Neural cell (in vitro differentiated cells): ENCODE results near the gene TMEM11. TPM values are rescaled to one million over a fixed set of nuclear protein-coding genes. Genes with fewer than 3 reads are reported as not detected.

Experiments
- H2AFZ ChIP-seq: fragments of 200-600, 300-800 bp; sonication (generic), shearing (Covaris generic); 2 replicates; pipeline ENCODE4 v1.6.0; 2014; ENCODE audit warnings: low read depth, mild to moderate bottlenecking, antibody characterized with exemption, low read length, moderate library complexity
- H3F3A ChIP-seq: fragments of 200-600 bp; shearing (Covaris generic); 2 replicates; pipeline ENCODE4 v1.6.1; 2016; ENCODE audit warnings: mild to moderate bottlenecking, moderate library complexity, mixed read lengths, antibody characterized with exemption, low read length; ENCODE audit not compliant: insufficient read depth, poor library complexity, severe bottlenecking
- H3K27ac ChIP-seq: fragments of 200-600, 300-800 bp; sonication (generic), shearing (Covaris generic); 2 replicates; pipeline ENCODE4 v1.5.1; 2014; ENCODE audit warnings: mild to moderate bottlenecking, low read length, moderate library complexity
- H3K27me3 ChIP-seq: fragments of 300-800, 200-600 bp; sonication (generic), shearing (Covaris generic); 2 replicates; pipeline ENCODE4 v1.6.0; 2014; ENCODE audit warnings: mild to moderate bottlenecking, low read depth, low read length, moderate library complexity; ENCODE audit not compliant: insufficient read depth
- H3K36me3 ChIP-seq: fragments of 300-800, 200-600 bp; sonication (generic), shearing (Covaris generic); 2 replicates; pipeline ENCODE4 v1.5.1; 2014; ENCODE audit warnings: mild to moderate bottlenecking, antibody characterized with exemption, low read length, moderate library complexity; ENCODE audit not compliant: insufficient read depth
- H3K4me2 ChIP-seq: fragments of 300-800, 200-600 bp; sonication (generic), shearing (Covaris generic); 2 replicates; pipeline ENCODE4 v1.6.0; 2014; ENCODE audit warnings: mild to moderate bottlenecking, low read length
- H3K4me3 ChIP-seq: fragments of 300-800, 200-600 bp; sonication (generic), shearing (Covaris generic); 2 replicates; pipeline ENCODE4 v1.5.1; 2014; ENCODE audit warnings: mild to moderate bottlenecking, low read length, moderate library complexity
- H3K79me2 ChIP-seq: fragments of 200-600 bp; shearing (Covaris generic); replicated peaks from 2 replicates; pipeline ENCODE4 v1.6.0; 2014; ENCODE audit warnings: mild to moderate bottlenecking, low read length, moderate library complexity; ENCODE audit not compliant: insufficient read depth
- H3K9ac ChIP-seq: fragments of 300-800, 200-600 bp; sonication (generic), shearing (Covaris generic); 2 replicates; pipeline ENCODE4 v1.6.1; 2016; ENCODE audit warnings: mild to moderate bottlenecking, low read length, mixed read lengths
- H3K9me2 ChIP-seq: fragments of 200-600 bp; shearing (Covaris generic); 2 replicates; pipeline ENCODE4 v1.6.1; 2016; ENCODE audit warnings: mild to moderate bottlenecking, low read length, mixed read lengths; ENCODE audit not compliant: insufficient read depth
- H3K9me3 ChIP-seq: fragments of 200-600, 300-800 bp; sonication (generic), shearing (Covaris generic); 2 replicates; pipeline ENCODE4 v1.6.1; 2016; ENCODE audit warnings: mild to moderate bottlenecking, mixed run types, low read length, moderate library complexity, mixed read lengths
- H4K20me1 ChIP-seq: fragments of 200-600 bp; shearing (Covaris generic); 2 replicates; pipeline ENCODE4 v1.6.1; 2016; ENCODE audit warnings: mild to moderate bottlenecking, mixed run types; ENCODE audit not compliant: insufficient read depth
- CTCF ChIP-seq: fragments of 450-650 bp; IDR thresholded peaks from 2 replicates; pipeline ENCODE4 v1.5.1; 2014; ENCODE audit warnings: antibody characterized with exemption, mild to moderate bottlenecking, moderate library complexity; ENCODE audit not compliant: poor library complexity, severe bottlenecking
- EP300 ChIP-seq: fragments of 450-650 bp; conservative IDR thresholded peaks from 2 replicates; pipeline ENCODE4 v1.6.1; 2014; ENCODE audit warnings: antibody characterized with exemption, mild to moderate bottlenecking, moderate library complexity; ENCODE audit not compliant: poor library complexity, severe bottlenecking
- EZH2 ChIP-seq: fragments of 200-600, 300-800 bp; shearing (Covaris generic), sonication (generic); IDR thresholded peaks from 2 replicates; pipeline ENCODE4 v1.6.1; 2014; ENCODE audit warnings: antibody characterized with exemption, low read length, borderline replicate concordance, mild to moderate bottlenecking; ENCODE audit not compliant: insufficient read depth, poor library complexity, severe bottlenecking
- MXI1 ChIP-seq: fragments of 450-650 bp; conservative IDR thresholded peaks from 2 replicates; pipeline ENCODE4 v1.6.1; 2014; ENCODE audit warnings: antibody characterized with exemption, mild to moderate bottlenecking; ENCODE audit not compliant: poor library complexity, severe bottlenecking
- POLR2AphosphoS5 ChIP-seq: IDR thresholded peaks from 2 replicates; pipeline ENCODE4 v1.6.1; 2012
- RAD21 ChIP-seq: fragments of 450-650 bp; conservative IDR thresholded peaks from 2 replicates; pipeline ENCODE4 v1.6.1; 2014; ENCODE audit warnings: antibody characterized with exemption, mild to moderate bottlenecking, moderate library complexity
- REST ChIP-seq: IDR thresholded peaks from 2 replicates; pipeline ENCODE4 v1.6.1; 2012; ENCODE audit warnings: borderline replicate concordance
- SMC3 ChIP-seq: fragments of 450-650 bp; conservative IDR thresholded peaks from 2 replicates; pipeline ENCODE4 v1.6.1; 2014; ENCODE audit warnings: antibody characterized with exemption, mild to moderate bottlenecking, moderate library complexity; ENCODE audit not compliant: poor library complexity
- TAF1 ChIP-seq: IDR thresholded peaks from 2 replicates; pipeline ENCODE4 v1.6.1; 2012; ENCODE audit warnings: low read depth
- polyA plus RNA-seq: library from polyadenylated mRNA; depleted of rRNA; stranded (reverse); fragments of >200 nt; gene quantifications from 2 replicates; pipeline ENCODE4 v1.2.3, GENCODE V29; 2014

Gene TMEM11
- polyA plus RNA-seq, 1 donor from 2014 or later = 24.6 TPM

GRCh38 chr17:21218831-21219380, 4.9 kb upstream of the TMEM11 start:
- Histone ChIP-seq H3K9ac (no peak overlapping the region), H2AFZ (no peak overlapping the region), H4K20me1 (no peaks in the 10 kb centered on the region), H3F3A (no peaks in the 10 kb centered on the region), H3K27me3 (no peaks in the 10 kb centered on the region), H3K9me2 (no peaks in the 10 kb centered on the region), H3K4me3 (no peak overlapping the region), H3K79me2 (no peaks in the 10 kb centered on the region), H3K27ac (no peak overlapping the region), H3K9me3 (peaks cover 6% of the 10 kb centered on the region), H3K4me2 (no peak overlapping the region), H3K36me3 (no peaks in the 10 kb centered on the region)
- no peak for TF ChIP-seq EP300

- Histone ChIP-seq H3F3A (no peaks in the 10 kb centered on the region), H3K4me2 (no peak overlapping the region), H4K20me1 (no peaks in the 10 kb centered on the region), H3K9ac (no peak overlapping the region), H3K36me3 (no peaks in the 10 kb centered on the region), H3K9me2 (no peaks in the 10 kb centered on the region), H3K9me3 (peaks cover 6% of the 10 kb centered on the region), H3K27me3 (no peaks in the 10 kb centered on the region), H3K4me3 (no peak overlapping the region), H2AFZ (no peak overlapping the region), H3K79me2 (peaks cover 7% of the 10 kb centered on the region), H3K27ac (no peak overlapping the region)
- TF ChIP-seq MXI1 (no peak), POLR2AphosphoS5 (no peak), CTCF (no peak), SMC3 (no peak), RAD21 (no peak), TAF1 (no peak), EZH2 (no peak), REST (no peak), EP300 (no peak)
Observed at GRCh38 chr17:21218101-21218500, 4.1 kb upstream of the TMEM11 start.

GRCh38 chr17:21217346-21217745, 3.4 kb upstream of the TMEM11 start:
- Histone ChIP-seq H3K9ac (no peak overlapping the region), H3K9me3 (peaks cover 5% of the 10 kb centered on the region), H2AFZ (no peak overlapping the region), H3F3A (no peaks in the 10 kb centered on the region), H3K27me3 (no peaks in the 10 kb centered on the region), H3K4me2 (no peak overlapping the region), H3K27ac (no peak overlapping the region), H3K4me3 (no peak overlapping the region), H3K36me3 (no peaks in the 10 kb centered on the region), H3K9me2 (no peaks in the 10 kb centered on the region), H4K20me1 (no peaks in the 10 kb centered on the region), H3K79me2 (peaks cover 15% of the 10 kb centered on the region)
- TF ChIP-seq REST = no peak
- no peak for TF ChIP-seq CTCF
- TF ChIP-seq SMC3 = no peak
- TF ChIP-seq EP300 = no peak
- no peak for TF ChIP-seq TAF1
- no peak for TF ChIP-seq EZH2
- no peak for TF ChIP-seq MXI1
- TF ChIP-seq POLR2AphosphoS5 = no peak
- TF ChIP-seq RAD21 = no peak
